ENCODE measurements around the gene PRR20G. TPM values are rescaled to one million over a fixed set of nuclear protein-coding genes. Genes with fewer than 3 reads are reported as not detected.

Gene PRR20G
- total RNA-seq, 1 donor from 2014 or later: not detected

GRCh38 chr3:127307112-127307835, 19.4 kb upstream of the PRR20G start:
- no peak overlapping the region for H3K4me3 Mint-ChIP-seq
- H3K36me3 Mint-ChIP-seq: no peaks in the 10 kb centered on the region
- no peaks in the 10 kb centered on the region for H3K36me3 ChIP-seq
- no peak overlapping the region for H3K27ac ChIP-seq
- H4K20me1 ChIP-seq (ENCODE audit: low read depth): no peaks in the 10 kb centered on the region
- H3K4me1 ChIP-seq: no peaks in the 10 kb centered on the region
- peaks cover 11% of the 10 kb centered on the region for H3K27me3 Mint-ChIP-seq (ENCODE audit: insufficient read depth, low read depth)
- no peaks in the 10 kb centered on the region for H3K79me2 ChIP-seq (ENCODE audit: low read depth)
- no peak overlapping the region for H2AFZ ChIP-seq (replicated peaks)
- peaks cover 3% of the 10 kb centered on the region for H3K9me3 Mint-ChIP-seq
- H3F3A ChIP-seq (ENCODE audit: low read depth): no peaks in the 10 kb centered on the region
- no peaks in the 10 kb centered on the region for H3K9me3 ChIP-seq (ENCODE audit: low read depth)
- TF ChIP-seq, protein P1, sequence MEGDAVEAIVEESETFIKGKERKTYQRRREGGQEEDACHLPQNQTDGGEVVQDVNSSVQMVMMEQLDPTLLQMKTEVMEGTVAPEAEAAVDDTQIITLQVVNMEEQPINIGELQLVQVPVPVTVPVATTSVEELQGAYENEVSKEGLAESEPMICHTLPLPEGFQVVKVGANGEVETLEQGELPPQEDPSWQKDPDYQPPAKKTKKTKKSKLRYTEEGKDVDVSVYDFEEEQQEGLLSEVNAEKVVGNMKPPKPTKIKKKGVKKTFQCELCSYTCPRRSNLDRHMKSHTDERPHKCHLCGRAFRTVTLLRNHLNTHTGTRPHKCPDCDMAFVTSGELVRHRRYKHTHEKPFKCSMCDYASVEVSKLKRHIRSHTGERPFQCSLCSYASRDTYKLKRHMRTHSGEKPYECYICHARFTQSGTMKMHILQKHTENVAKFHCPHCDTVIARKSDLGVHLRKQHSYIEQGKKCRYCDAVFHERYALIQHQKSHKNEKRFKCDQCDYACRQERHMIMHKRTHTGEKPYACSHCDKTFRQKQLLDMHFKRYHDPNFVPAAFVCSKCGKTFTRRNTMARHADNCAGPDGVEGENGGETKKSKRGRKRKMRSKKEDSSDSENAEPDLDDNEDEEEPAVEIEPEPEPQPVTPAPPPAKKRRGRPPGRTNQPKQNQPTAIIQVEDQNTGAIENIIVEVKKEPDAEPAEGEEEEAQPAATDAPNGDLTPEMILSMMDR (IDR thresholded peaks at IDR 0.05): no peak
- no peak for TF ChIP-seq EZH2phosphoT487 (IDR thresholded peaks at IDR 0.05)
- TF ChIP-seq EZH2 (IDR thresholded peaks at IDR 0.05): no peak
- peaks cover 2% of the 10 kb centered on the region for H3K4me1 Mint-ChIP-seq
- no peak overlapping the region for H3K4me2 ChIP-seq
- no peak overlapping the region for H3K27ac Mint-ChIP-seq
- peaks cover 15% of the 10 kb centered on the region for H3K27me3 ChIP-seq
- H3K4me3 ChIP-seq: no peak overlapping the region
- DNase-seq (ENCODE audit: low spot score): no peak
- H3K9ac ChIP-seq: no peak overlapping the region

DNA sequence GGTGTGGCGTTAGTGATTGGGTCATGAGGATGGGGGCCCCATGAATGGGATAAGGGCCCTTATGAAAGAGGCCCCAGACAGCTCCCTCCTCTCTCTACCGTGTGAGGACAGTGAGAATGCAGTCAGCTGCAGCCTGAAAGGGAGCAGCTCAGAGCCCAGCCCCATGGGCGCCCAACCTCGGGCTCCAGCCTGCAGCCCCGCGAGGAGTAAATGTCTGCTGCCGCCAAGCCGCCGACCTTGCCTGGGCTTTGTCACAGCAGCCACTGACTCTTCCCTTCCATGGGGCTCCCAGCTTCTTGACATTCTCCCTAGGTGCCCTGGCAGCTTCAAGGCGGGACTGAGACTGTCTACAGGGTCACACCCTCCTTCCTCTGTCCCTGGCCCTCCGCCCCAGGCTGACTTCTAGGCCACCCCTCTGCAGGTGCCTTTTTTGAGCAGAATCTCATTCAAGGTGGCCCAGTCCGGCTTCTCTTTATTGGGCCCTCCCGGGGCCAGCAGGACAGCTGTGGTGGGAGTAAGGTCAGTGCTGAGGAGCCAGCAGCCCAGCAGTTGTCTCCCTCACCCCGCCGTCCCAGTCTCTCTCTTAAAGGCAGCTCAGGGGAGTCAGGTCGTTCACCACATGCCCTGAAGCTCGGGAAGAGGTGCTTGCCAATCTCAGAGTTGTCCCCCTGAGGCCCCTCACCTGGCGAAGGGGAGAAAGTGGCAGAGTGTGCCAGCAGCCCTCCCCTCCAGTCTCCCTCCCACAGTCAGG, 18.7 kb upstream of the PRR20G start:
- Histone ChIP-seq H3K9ac (no peak overlapping the region), H4K20me1 (ENCODE audit: low read depth) (no peaks in the 10 kb centered on the region), H3K4me1 (no peaks in the 10 kb centered on the region), H3K4me2 (no peak overlapping the region), H3K36me3 (no peaks in the 10 kb centered on the region), H3K27me3 (peaks cover 22% of the 10 kb centered on the region), H2AFZ (replicated peaks) (no peak overlapping the region), H3K79me2 (ENCODE audit: low read depth) (no peaks in the 10 kb centered on the region), H3K4me3 (no peak overlapping the region), H3K9me3 (ENCODE audit: low read depth) (no peaks in the 10 kb centered on the region), H3F3A (ENCODE audit: low read depth) (no peaks in the 10 kb centered on the region), H3K27ac (no peak overlapping the region)
- no peak for DNase-seq (ENCODE audit: low spot score)
- Mint-ChIP-seq H3K36me3 (no peaks in the 10 kb centered on the region), H3K27me3 (ENCODE audit: insufficient read depth, low read depth) (peaks cover 11% of the 10 kb centered on the region), H3K9me3 (peaks cover 3% of the 10 kb centered on the region), H3K4me1 (peaks cover 2% of the 10 kb centered on the region), H3K27ac (no peak overlapping the region), H3K4me3 (no peak overlapping the region)
- TF ChIP-seq, protein P1 (IDR thresholded peaks at IDR 0.05): no peak
- TF ChIP-seq EZH2phosphoT487 (IDR thresholded peaks at IDR 0.05) (no peak), EZH2 (IDR thresholded peaks at IDR 0.05) (no peak)

DNA sequence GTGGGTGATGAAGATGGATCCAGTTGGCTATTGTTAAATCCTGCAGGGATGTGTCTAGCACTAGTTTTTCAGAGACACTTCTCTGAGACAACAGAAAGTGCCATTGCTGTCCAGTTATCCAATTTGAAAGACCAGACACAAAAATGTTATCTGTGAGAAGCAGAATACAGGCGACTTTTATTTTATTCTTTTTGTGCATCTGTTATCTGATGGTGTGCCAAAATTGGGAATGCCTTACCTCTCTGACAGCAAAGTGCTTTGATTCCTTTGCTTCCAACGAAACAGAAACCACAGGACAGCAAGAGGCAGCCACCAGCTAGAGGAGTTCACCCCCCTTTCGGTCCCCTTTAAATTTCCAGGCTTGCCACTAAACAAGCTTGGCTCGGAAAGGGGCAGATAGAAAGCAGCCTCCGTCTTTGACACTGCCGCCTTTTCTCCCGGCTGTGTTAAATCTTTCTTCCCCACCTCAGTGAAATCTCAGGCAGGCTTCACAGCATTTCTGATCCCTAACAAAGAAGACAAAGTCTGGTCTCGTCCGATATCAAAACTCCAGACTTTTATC, 17.7 kb upstream of the PRR20G start:
- H3K27ac ChIP-seq: no peak overlapping the region
- H3K27me3 ChIP-seq: peaks cover 31% of the 10 kb centered on the region
- Mint-ChIP-seq H3K4me1 (peaks cover 2% of the 10 kb centered on the region), H3K36me3 (no peaks in the 10 kb centered on the region), H3K27me3 (ENCODE audit: insufficient read depth, low read depth) (peaks cover 11% of the 10 kb centered on the region), H3K9me3 (peaks cover 3% of the 10 kb centered on the region), H3K4me3 (no peak overlapping the region), H3K27ac (no peak overlapping the region)
- no peak overlapping the region for H3K4me2 ChIP-seq
- H3K36me3 ChIP-seq: no peaks in the 10 kb centered on the region
- no peaks in the 10 kb centered on the region for H3K79me2 ChIP-seq (ENCODE audit: low read depth)
- H2AFZ ChIP-seq (replicated peaks): no peak overlapping the region
- no peaks in the 10 kb centered on the region for H3F3A ChIP-seq (ENCODE audit: low read depth)
- H3K4me1 ChIP-seq: no peaks in the 10 kb centered on the region
- no peak for DNase-seq (ENCODE audit: low spot score)
- no peak overlapping the region for H3K9ac ChIP-seq
- no peak for TF ChIP-seq EZH2phosphoT487 (IDR thresholded peaks at IDR 0.05)
- TF ChIP-seq EZH2 (IDR thresholded peaks at IDR 0.05): no peak
- TF ChIP-seq, protein P1 (IDR thresholded peaks at IDR 0.05): no peak
- H3K4me3 ChIP-seq: no peak overlapping the region
- no peaks in the 10 kb centered on the region for H4K20me1 ChIP-seq (ENCODE audit: low read depth)
- no peaks in the 10 kb centered on the region for H3K9me3 ChIP-seq (ENCODE audit: low read depth)
